Motor neuron (in vitro differentiated cells): ENCODE data around the gene MTMR10. TPM values are rescaled to one million over a fixed set of nuclear protein-coding genes. Genes with fewer than 3 reads are reported as not detected.
A peak's percentile ranks its signal among the peaks of the same experiment; 100 is the strongest.

Experiments used
- ATAC-seq, 8 experiments: fragments of 200-7000 bp; cut with Tn5 transposase; replicated peaks in 6 of 8; 2 replicates each; pipeline ENCODE4 v1.8.0; 2021; ENCODE audit warnings: mild to moderate bottlenecking in 8 of 8, moderate library complexity in 8 of 8
- H3K27ac ChIP-seq, 2 donors: fragments of 250-450 bp; sonication (Bioruptor Pico); 2 replicates each; pipeline ENCODE4 v1.9.0; 2021; ENCODE audit warnings: antibody characterized with exemption in 2 of 2, mild to moderate bottlenecking in 2 of 2, moderate library complexity in 1 of 2
- H3K4me1 ChIP-seq, 2 donors: fragments of 250-450 bp; sonication (Bioruptor Pico); replicated peaks in 1 of 2; 2 replicates each; pipeline ENCODE4 v1.6.1; 2021; ENCODE audit warnings: antibody characterized with exemption in 2 of 2, mild to moderate bottlenecking in 2 of 2, moderate library complexity in 1 of 2
- H3K4me3 ChIP-seq, 5 donors: fragments of 250-450 bp; sonication (Bioruptor Pico); 2 replicates each; pipeline ENCODE4 v1.9.0; 2021; ENCODE audit warnings: antibody characterized with exemption in 5 of 5, mild to moderate bottlenecking in 5 of 5, moderate library complexity in 4 of 5
- WGBS, 10 experiments: fragments of 450-650 bp; shearing (Covaris generic); methylation state at CpG; one replicate each; pipeline ENCODE4 v1.0.0; 2022; 5-methylcytosine and 5-hydroxymethylcytosine counted together
- in situ Hi-C, 9 experiments: fragments of 400-800 bp; cut with MboI; loops; one replicate each; pipeline ENCODE4 v1.15.0; 2021; ENCODE audit warnings: low sequenced_read_pairs in 9 of 9, low pct_unique_long_range_greater_than_20kb in 2 of 9; ENCODE audit not compliant: unreplicated experiment in 9 of 9
- total RNA-seq, 8 experiments: library from RNA; unstranded; fragments of 300-600 nt; gene quantifications; 2 replicates each; pipeline versions ENCODE4 v1.2.3 to v1.2.4, GENCODE V29; 2022

MTMR10 gene
- total RNA-seq = 10 to 100 TPM in 5 of 8 experiments, 1 to 10 TPM in 3; 6.5 to 68.7 (median 14.7) TPM

GRCh38 chr15:30991255-30992235 is at the start of gene MTMR10:
Gene MTMR10, minus strand, starts transcription at chr15:30991628. Its CDS starts 122 bp downstream, at chr15:30991506.
- Histone ChIP-seq H3K4me3 (peak within 1 kb of the TSS; percentile 54 to 94 (median 56)), H3K4me1 (peaks cover 4 to 14% of the 10 kb centered on the region in 2 donors), H3K27ac (peak within 1 kb of the TSS; percentile 67 to 88)
- 0 to 10% (median 2%) methylated on average over 1 to 9 of the region's 114 CpGs; no CpG with 5 or more reads in 6 of the 10 experiments for whole genome bisulfite sequencing, 10 experiments
- in situ Hi-C loops = loop anchor here in 2 of 9 experiments (10.0 to 25.0 kb wide), 2 partner anchors 113 to 121 kb away; partner anchors contain the start of gene TRPM1 (in 2 of the 2)
- peak; percentile 90 to 94 (median 91) for ATAC-seq

- in situ Hi-C loops = no loop called here
- no peak overlapping the region for H3K27ac ChIP-seq
- 40 to 100% (median 100%) methylated on average over 1 to 7 of the region's 8 CpGs; no CpG with 5 or more reads in 3 of the 10 experiments for WGBS, 10 experiments
- H3K4me3 ChIP-seq = no peak overlapping the region
- H3K4me1 ChIP-seq = no peaks in the 10 kb centered on the region
- no peak for ATAC-seq
Measured at GRCh38 chr15:31040611-31041010, 49.2 kb upstream of the MTMR10 start.

- no peak overlapping the region for H3K4me3 ChIP-seq
- in situ Hi-C loops = no loop called here
- no peaks in the 10 kb centered on the region for H3K4me1 ChIP-seq
- ATAC-seq = no peak
- no peak overlapping the region for H3K27ac ChIP-seq
- 46 to 91% (median 83%) methylated on average over 1 to 7 of the region's 16 CpGs; no CpG with 5 or more reads in 5 of the 10 experiments for WGBS, 10 experiments
Measured at GRCh38 chr15:31039961-31040360, 48.5 kb upstream of the MTMR10 start.

- in situ Hi-C loops = no loop called here
- no peak for ATAC-seq
Measured at GRCh38 chr15:31037731-31038477, 46.5 kb upstream of the MTMR10 start.

GRCh38 chr15:31036783-31037182 is 45.4 kb upstream of the MTMR10 start:
- Histone ChIP-seq H3K4me1 (no peaks in the 10 kb centered on the region), H3K27ac (no peak overlapping the region), H3K4me3 (no peak overlapping the region)
- in situ Hi-C loops = no loop called here
- ATAC-seq = no peak
- WGBS, 10 experiments = 77 to 100% (median 87%) methylated on average over 2 to 3 of the region's 9 CpGs; no CpG with 5 or more reads in 7 of the 10 experiments

More at GRCh38 chr15:31037731-31038477, 46.5 kb upstream of the MTMR10 start:
- Histone ChIP-seq H3K4me3 (no peak overlapping the region), H3K4me1 (no peaks in the 10 kb centered on the region), H3K27ac (no peak overlapping the region)
- WGBS, 10 experiments = 76 to 100% (median 88%) methylated on average over 2 to 10 of the region's 10 CpGs

- Histone ChIP-seq H3K4me3 (no peak overlapping the region), H3K4me1 (no peaks in the 10 kb centered on the region), H3K27ac (no peak overlapping the region)
- in situ Hi-C loops = no loop called here
- ATAC-seq = peak in 1 of 8 experiments; percentile 30
- 29 to 100% (median 91%) methylated on average over 1 to 5 of the region's 7 CpGs; no CpG with 5 or more reads in 2 of the 10 experiments for WGBS, 10 experiments
Measured at GRCh38 chr15:31035610-31036009, 44.2 kb upstream of the MTMR10 start.

- no peaks in the 10 kb centered on the region for H3K4me1 ChIP-seq
- H3K4me3 ChIP-seq = no peak overlapping the region
- WGBS, 10 experiments = 42 to 100% (median 83%) methylated on average over 1 to 3 of the region's 4 CpGs; no CpG with 5 or more reads in 4 of the 10 experiments
- no peak overlapping the region for H3K27ac ChIP-seq
- in situ Hi-C loops = no loop called here
- no peak for ATAC-seq
Measured at GRCh38 chr15:31034152-31034551, 42.7 kb upstream of the MTMR10 start.

- in situ Hi-C loops = no loop called here
- H3K4me1 ChIP-seq = peaks cover 0 to 5% of the 10 kb centered on the region in 2 donors
- H3K27ac ChIP-seq = no peak overlapping the region
- WGBS, 10 experiments = 3 to 100% (median 80%) methylated on average over 1 to 5 of the region's 5 CpGs; no CpG with 5 or more reads in 2 of the 10 experiments
- no peak for ATAC-seq
- no peak overlapping the region for H3K4me3 ChIP-seq
Measured at GRCh38 chr15:31032961-31033371, 41.5 kb upstream of the MTMR10 start.

- ATAC-seq = peak in 1 of 8 experiments; percentile 34
- Histone ChIP-seq H3K4me1 (peaks cover 0 to 19% of the 10 kb centered on the region in 2 donors), H3K4me3 (no peak overlapping the region), H3K27ac (no peak overlapping the region)
- WGBS, 10 experiments = 54 to 100% (median 93%) methylated on average over 1 to 3 of the region's 3 CpGs; no CpG with 5 or more reads in 1 of the 10 experiments
- in situ Hi-C loops = no loop called here
Measured at GRCh38 chr15:31031471-31032067, 40.1 kb upstream of the MTMR10 start.

- 46 to 90% (median 80%) methylated on average over 1 to 8 of the region's 8 CpGs for WGBS, 10 experiments
- no peak overlapping the region for H3K4me3 ChIP-seq
- peaks cover 0 to 20% of the 10 kb centered on the region in 2 donors for H3K4me1 ChIP-seq
- peak in 5 of 8 experiments; percentile 79 to 97 (median 95) for ATAC-seq
- in situ Hi-C loops = no loop called here
- H3K27ac ChIP-seq = peak overlapping the region in 1 of 2 donors; percentile 60
Measured at GRCh38 chr15:31027910-31028578, 36.6 kb upstream of the MTMR10 start.

- 50 to 98% (median 94%) methylated on average over 2 to 18 of the region's 25 CpGs; no CpG with 5 or more reads in 1 of the 10 experiments for WGBS, 10 experiments
- no peak overlapping the region for H3K27ac ChIP-seq
- peaks cover 0 to 20% of the 10 kb centered on the region in 2 donors for H3K4me1 ChIP-seq
- in situ Hi-C loops = no loop called here
- no peak for ATAC-seq
- H3K4me3 ChIP-seq = no peak overlapping the region
Measured at GRCh38 chr15:31025996-31026395, 34.6 kb upstream of the MTMR10 start.

- Histone ChIP-seq H3K27ac (no peak overlapping the region), H3K4me1 (peaks cover 0 to 20% of the 10 kb centered on the region in 2 donors), H3K4me3 (no peak overlapping the region)
- no peak for ATAC-seq
- WGBS, 10 experiments = 15 to 100% (median 83%) methylated on average over 1 to 3 of the region's 3 CpGs; no CpG with 5 or more reads in 1 of the 10 experiments
- in situ Hi-C loops = no loop called here
Measured at GRCh38 chr15:31024979-31025378, 33.6 kb upstream of the MTMR10 start.
